IPS DF 19.7 (cell line): Measurements from ENCODE around the gene MTA1.

ENCODE experiments used
- DNase-seq: peaks from one replicate; pipeline ENCODE4 v3.0.0-alpha.2; 2013; ENCODE audit warnings: low read depth, low spot score

The MTA1 gene

GRCh38 chr14:105486974-105487448 lies 67.4 kb downstream of the MTA1 start:
- no peak for DNase-seq

GRCh38 chr14:105487449-105487985 lies 67.9 kb downstream of the MTA1 start:
- no peak for DNase-seq

DNA sequence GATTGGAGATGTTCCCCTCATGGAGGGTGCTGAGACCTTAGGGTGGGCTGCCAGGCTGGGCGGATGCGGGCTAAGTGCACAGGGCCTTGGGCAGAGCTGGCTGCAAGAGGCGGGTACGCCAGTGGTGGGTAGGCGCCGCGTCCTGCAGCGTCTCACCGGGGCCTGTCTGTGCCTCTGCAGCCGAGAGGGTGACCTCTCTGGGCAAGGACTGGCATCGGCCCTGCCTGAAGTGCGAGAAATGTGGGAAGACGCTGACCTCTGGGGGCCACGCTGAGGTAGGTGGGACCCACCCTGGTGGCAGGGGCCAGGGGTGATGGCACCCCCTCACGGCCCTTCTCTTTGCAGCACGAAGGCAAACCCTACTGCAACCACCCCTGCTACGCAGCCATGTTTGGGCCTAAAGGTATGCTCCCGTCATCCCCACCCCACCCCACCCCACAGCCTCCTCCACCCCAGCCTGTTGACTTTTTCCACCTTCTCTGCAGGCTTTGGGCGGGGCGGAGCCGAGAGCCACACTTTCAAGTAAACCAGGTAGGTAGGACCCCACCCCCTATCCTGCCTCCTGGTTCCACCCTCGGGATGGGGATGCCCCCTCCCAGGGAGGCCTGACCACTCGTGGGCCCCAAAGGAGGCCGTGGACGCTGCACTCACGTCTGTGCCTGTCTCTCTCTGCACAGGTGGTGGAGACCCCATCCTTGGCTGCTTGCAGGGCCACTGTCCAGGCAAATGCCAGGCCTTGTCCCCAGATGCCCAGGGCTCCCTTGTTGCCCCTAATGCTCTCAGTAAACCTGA lies 68.6 kb downstream of the MTA1 start:
- no peak for DNase-seq

DNA sequence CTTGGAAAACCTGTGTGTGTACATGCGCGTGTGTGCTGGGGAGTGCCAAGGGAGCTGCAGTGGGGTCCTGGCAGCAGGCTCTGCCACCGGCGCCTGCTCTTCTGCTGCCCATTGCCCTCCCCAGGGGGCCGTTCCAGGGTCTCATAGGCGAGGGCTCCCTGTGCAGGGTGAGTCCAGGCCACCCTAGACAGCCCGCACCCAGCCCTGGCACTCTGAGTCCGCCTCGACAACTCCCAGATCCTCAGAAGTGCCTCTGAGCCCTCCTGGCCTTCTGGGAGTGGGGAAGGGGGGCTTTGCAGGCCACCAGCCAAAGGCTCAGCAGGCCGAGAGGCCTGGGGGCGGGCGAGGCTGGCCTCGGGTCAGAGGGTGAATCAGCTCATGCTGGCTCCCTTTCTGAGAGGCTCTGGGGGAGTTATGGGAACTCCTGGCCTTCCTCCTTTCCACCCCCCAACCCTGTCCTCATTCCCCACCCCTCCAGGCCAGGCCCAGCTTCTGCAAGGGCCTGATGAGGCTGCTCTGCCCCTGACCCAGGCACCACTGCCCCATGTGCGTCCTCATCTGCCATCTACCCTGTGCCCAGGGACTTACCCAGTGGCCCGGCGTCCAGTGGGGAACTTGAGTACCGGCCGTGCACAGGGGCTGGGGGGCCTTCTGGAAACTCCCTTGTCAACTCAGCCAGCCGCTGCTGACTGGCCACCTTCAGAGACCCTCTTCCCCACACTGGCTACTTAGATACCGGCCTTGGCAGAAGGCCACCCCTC lies 69.3 kb downstream of the MTA1 start:
- DNase-seq, result no peak

DNA sequence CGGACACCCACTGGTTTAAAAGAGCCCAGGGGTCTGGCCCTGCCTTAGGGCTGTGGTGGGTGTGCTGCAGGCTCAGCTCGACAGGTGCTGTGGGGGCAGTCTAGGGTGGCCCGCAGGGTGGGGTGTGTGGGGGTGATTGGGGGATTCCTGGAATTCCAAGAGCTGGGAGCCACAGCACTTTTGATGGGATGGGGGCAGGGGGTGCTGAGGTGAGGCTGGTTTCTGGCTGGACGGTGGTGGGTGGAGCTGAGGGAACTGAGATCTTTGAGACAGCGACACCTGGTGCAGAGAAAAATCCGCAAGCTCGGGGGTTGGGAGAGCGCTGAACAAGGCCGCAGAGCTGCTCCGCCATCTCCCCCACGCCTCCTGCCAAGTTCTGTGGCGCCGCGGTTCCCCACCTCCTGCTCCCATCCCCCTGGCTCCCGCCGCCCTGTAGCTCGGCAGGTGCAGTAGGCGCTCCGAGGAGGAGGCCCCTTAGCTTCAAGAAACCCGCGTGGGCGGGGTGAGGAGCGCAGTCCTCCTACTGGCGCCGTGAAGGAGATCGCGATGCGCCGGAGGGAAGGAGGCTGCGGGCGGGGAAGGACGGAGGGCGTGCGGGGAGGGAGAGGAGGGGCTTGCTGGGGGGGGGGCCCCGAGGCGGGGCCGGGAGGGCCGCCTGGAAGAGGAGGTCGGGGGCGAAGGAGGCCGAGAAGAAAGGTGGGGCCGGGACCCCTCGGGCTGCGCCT lies 70.1 kb downstream of the MTA1 start:
- DNase-seq, result no peak

DNA sequence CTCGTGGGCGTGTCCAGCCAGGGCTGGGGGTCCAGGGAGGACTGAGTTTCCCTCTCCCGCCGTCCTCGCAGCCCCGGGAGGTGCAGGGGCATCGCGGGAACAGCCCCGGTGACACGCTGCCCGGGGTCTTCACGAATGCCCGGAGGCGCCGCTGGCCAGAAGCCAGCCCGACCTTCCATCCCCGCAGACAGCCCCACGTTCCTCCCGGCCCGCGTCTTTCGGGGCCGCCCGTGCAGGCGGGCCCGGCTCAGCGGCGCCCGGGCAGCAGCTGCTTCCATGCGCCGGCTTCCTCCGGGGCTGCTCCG lies 70.6 kb downstream of the MTA1 start:
- no peak for DNase-seq

GRCh38 chr14:105490572-105491365 lies 71.1 kb downstream of the MTA1 start, which contains the start of gene TEDC1:
Gene TEDC1 (plus strand): TSS chr14:105491246. CDS start chr14:105491376, 130 bp downstream.
- peak; percentile 94 for DNase-seq

DNA sequence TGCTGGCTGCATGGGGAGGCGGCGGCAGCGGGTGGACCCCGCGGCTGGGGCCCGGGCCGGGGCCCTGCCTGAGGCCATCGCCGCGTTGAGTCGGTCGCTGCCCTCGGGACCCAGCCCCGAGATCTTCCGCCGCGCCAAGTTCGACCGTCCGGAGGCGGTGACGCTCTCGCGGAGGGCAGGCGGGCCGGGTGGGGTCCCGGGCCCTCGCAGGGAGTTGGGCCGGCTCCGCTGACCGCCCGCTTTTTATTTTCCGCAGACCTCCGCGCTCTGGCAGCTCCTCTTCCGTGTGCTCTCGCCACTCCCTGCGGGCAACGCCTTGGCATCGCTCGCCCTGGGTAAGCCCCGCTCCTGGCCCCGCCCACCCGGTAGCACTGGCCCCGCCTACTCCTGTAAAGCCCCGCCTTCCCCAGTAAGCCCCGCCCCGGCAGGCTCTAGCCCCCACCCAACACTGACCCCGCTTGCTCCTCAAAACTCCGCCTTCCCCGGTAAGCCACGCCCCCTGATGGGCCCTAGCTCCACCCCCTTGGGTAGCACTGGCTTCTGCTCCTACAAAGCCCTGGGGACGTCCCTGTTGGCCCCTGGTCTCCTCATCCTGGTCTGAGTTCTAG lies 71.8 kb downstream of the MTA1 start:
- DNase-seq, result no peak

- no peak for DNase-seq
Measured at GRCh38 chr14:105492031-105492970, 72.7 kb downstream of the MTA1 start.

GRCh38 chr14:105492971-105493871 lies 73.6 kb downstream of the MTA1 start:
- DNase-seq, result no peak

DNA sequence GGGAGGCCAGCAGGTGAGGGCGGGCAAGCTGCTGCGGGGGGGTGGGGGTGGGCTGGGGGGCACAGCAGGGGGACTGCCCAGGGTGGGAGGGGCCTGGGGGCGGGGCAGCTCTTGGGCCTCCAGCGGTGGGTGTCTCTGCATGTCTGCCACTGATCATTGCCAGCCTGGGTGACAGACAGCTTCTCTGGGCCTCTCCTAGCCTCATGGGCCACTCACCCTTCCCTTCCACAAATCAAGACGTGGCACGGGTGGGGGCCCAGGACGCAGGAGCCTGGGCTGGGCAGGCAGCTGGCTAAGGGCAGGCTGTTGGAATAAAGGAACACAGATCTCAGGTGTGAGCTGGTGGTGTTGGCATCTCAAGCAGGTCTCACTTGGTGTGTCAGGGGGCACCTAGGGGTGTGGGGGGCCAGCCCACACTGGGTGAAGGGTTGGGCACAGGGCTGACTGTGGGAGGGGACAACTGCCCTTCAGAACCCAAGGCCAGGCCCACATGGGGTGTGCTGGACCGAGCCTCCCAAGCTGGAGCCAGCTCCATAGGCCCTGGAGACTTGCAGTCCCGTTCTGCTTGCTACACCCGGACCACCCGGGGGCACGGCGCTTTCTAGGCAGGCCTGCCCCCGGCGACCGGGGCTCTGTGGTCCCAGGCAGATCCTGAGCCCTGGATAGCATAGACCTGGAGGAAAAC lies 74.4 kb downstream of the MTA1 start:
- no peak for DNase-seq

- DNase-seq, result no peak
Measured at GRCh38 chr14:105494606-105494929, 74.9 kb downstream of the MTA1 start.

- DNase-seq, result no peak
Measured at GRCh38 chr14:105495101-105495989, 75.7 kb downstream of the MTA1 start.

GRCh38 chr14:105495990-105496830 lies 76.6 kb downstream of the MTA1 start:
- no peak for DNase-seq

DNA sequence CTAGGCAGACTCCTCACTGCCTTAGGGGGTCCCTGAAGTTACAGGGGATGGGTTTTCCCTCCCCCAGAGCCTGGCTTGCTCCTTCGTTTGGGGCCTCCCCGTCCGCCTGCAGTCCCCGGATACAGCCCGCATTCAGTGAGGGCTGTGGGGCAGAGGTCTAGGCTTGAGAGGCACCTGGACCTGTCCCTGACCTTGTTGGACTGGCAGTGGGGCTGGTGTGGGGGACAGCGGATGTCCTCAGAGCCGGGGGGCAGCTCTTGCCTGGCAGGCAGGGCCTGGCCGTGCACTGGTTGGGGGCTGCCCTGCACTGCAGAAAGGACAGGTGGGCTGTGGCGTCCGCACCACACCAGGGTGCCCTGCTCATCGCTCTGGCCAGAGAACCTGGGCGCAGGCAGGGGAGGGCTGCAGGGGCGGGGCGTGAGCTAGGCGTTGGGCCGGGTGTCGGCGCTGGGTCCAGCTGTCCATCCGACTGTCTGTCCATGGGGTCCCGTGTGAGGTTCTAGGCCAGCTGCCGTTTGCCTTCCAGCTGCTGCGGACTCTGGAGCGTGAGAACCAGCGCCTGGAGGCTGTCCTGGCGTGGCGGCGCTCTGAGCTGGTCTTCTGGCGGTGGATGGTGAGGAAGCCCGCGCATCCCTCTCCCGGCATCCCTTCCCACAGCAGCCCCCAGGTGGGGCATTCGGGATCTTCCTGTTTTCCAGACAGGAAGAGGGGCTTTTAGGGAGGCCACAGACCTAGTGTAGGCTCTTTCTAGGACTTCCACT lies 77.4 kb downstream of the MTA1 start:
- DNase-seq, result no peak
